GM21515 (cell line): ENCODE data around the gene HAUS3.

Experiments used
- ATAC-seq: cut with Tn5 transposase; IDR thresholded peaks from one replicate; pipeline ENCODE4 v1.9.1; 2021; ENCODE audit not compliant: unreplicated experiment

The HAUS3 gene

DNA sequence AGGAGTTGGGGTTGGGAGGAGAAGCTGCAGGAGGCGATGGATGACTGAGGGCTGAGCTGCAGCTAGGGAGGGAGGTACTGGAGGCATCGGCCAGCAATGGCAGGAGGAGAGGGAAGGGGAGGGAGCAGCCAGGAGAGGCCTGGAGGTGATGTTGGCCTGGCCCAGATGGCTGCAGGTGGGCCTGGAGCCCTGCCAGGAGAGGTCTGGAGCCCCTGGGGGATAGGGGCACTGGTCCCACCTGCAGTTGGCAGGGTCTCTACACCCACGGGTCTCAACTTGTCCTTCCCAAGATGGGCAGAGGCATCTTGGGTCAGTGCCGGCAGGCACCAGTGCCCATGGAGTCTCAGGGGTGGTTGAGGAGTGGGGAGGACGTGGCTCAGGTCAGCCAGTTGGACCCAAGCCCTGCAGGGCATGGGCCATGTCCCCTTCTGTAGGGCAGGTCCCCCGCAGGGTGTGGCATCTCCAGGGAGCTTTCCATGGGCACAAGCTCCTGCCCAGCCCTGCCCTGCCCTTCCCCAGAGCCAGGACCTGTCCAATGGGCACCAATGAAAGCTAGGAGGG lies 22.6 kb upstream of the HAUS3 start:
- ATAC-seq: no peak

- no peak for ATAC-seq
These were observed 22.0 kb upstream of the HAUS3 start for GRCh38 chr4:2263926-2264321.

DNA sequence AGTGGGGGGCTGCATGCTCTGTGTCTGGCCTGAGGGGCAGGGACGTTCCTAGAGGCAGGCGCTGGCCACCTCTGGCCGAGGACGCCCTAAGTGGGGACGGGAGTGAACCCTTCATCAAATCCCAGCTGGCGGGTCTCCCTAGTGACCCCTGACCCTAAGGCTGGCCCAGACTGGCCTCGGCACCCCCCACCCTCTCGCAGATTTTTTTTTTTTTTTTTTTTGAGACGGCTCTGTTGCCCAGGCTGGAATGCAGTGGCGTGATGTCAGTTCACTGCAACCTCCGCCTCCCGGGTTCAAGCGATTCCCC lies 21.0 kb upstream of the HAUS3 start:
- no peak for ATAC-seq

GRCh38 chr4:2262145-2262943 lies 20.4 kb upstream of the HAUS3 start:
- peak; percentile 89 for ATAC-seq

- no peak for ATAC-seq
These were observed 19.9 kb upstream of the HAUS3 start, which contains the start of gene MXD4 for GRCh38 chr4:2261853-2262144. TSS of gene MXD4 (minus strand) at chr4:2262109. CDS start at chr4:2261980, 129 bp downstream.

DNA sequence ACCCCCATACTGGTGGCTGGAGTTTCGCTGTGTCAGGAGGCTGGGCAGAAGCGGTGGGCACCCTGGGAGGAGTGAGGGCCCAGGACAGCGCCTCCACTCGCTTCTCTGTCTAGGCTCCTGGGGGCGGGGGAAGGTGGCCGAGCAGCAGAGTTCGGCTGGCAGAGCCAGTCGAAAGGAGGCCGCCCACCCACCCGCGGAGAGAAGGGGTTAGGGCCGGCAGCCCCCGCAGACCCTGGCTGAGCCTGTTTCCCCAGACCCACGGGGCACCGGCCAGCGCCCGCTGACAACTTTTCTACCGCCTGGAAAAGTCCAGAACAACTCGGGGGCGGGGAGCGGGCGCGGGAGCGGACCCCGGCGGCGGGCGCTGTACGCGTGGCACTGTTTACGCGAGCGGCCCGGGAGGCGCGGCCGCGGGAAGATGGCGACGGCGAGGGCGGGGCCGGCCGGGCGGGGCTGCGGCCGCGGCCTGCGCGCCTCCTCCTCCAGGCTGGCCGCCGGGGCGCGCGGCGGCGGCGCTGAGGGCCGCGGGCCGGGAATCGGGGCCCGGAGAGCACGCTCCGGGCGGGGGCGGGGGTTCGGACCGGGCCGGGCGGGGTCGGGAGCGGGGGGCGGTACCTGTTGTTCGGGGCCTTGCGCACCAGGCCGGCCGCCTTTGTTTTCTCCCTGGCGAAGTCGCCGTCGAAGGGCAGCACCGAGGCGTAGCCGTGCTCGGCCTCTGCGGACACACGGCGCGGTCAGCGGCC lies 19.4 kb upstream of the HAUS3 start:
- no peak for ATAC-seq

DNA sequence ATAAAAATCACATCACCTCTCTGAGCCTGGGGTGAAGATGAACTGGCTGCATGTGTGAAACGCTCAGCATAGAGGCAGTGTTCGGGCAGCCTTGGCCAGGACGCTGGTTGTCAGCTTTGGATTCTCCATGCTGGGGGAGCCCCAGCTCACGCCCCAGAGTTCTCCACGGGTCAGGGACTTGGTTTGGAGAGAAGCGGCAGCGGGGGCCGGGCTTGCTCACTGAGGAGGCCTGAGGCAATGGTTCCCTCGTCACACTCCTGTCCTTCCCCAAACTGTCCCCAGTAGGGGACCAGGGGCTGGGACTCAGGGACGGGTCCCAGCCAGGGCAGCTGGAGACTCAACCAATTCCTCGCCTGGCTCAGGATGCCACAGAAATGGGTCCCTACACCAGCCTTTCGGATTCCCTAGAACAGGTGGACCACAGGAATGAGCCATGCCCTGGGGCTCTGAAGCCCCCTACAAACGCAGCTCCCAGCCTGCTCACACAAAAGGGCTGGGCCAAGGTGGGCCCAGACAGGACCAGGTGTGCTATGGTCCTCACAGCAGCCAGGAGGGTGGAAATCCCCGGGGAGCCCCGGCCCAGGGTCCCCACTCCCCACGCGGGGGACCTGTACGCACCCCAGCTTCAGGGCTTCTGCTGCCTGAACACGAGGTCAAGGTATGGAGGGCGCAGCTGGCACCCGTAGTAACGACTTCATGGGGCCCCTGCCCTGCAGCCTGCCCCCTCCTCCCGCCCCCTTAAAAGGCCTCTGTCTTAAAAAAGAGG lies 18.6 kb upstream of the HAUS3 start:
- no peak for ATAC-seq

- ATAC-seq: no peak
These were observed 17.8 kb upstream of the HAUS3 start for GRCh38 chr4:2259541-2260343.

DNA sequence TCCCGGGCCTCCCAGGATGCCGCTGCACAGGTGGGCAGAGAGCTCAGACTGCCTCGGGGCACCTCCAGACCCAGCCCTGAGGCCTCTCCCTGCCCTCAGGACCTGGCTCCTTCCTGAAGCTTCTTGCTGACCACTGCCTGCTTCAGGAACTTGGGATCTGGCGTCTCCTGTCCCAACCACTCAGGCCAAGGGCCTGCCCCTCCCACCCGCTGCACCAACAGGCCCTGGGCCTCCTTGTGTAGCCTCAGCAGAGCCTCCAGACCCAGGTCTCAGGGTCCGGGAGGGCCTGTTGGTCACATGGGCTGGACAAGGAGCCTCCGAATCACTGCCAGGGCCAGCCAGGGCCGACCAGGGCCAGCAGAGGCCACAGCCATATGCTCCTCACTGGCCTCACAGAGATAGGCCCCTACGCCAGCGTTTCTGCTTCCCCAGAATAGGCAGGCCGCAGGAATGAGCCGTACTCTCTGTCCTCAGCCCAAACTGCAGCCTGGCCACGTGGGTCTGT lies 17.2 kb upstream of the HAUS3 start:
- ATAC-seq: no peak

DNA sequence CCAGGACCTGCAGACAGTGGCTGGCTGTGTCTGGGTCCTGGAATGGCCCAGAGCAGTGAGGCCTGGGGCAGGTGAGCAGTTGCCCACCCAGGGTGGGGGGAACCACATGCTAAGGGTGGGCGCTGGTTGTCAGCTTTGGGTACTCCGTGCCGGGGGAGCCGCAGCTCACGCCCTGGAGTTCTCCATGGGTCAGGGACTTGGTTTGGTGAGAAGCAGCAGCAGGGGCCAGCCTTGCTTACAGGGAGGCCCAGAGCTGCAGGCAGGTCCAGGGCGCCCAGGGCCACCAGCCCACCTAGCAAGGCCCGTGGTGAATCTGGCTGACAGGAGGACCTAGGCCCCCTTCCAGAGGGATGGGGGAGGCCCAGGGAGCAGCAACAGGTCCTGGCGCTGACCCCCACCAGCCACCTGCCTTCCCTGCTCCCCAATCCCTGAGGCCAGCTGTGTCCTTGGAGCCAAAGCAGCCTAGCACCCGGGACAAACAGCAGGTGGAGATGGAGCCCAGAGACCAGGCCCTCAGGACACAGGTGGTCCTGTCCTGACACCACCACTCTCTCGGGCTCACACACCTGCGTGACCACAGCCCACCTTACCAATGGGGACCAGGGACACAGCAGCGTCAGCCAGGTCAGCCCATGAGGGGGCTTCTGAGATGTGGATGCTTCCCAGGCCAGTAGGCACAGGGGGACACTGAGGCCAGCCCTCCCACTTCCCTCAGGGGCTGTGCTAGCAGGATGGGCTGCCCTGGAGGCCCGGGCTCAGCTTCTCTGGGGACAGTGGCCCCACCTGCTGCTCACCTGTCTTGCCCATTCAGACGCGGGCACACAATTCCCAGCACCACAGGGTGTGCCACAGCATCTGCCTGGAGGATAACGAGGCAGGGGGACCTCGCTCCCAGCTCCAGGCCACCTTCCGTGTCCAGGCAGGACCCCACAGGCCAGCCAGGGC lies 16.4 kb upstream of the HAUS3 start:
- no peak for ATAC-seq

- no peak for ATAC-seq
These were observed 15.6 kb upstream of the HAUS3 start for GRCh38 chr4:2257361-2258081.

- ATAC-seq: no peak
These were observed 14.9 kb upstream of the HAUS3 start for GRCh38 chr4:2256781-2257191.

- ATAC-seq: no peak
These were observed 14.3 kb upstream of the HAUS3 start for GRCh38 chr4:2256156-2256731.

DNA sequence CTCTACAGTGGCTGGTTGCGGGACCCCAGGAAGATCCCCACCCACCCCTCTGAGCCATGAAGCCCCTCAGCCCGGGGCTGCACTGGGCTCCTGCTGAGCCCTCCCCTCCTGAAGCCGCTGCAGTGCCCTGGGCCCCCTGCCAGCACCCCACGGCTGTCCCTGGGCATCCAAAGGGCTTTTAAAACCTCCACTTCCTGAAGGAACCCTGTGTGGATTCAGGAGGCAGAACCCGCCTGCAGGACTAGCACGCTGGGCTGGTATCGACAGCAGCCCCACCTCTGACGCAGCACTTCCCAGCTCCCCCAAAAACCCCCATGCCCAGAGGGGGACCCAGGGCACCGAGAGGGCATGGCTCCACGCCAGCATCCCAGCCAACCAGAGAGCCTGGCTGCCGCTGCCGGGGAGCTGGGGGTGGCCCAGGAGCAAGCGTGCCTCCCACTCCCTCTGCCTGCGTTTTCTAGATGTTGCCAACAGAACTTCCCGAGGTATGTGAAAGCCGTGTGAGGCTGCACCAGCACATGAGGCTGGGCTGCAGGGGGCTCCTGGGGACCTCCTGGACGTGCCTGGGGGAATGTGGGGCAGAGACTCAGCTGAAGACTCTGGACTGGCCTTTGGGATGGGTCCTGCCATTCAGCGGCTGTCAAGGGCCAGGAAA lies 13.7 kb upstream of the HAUS3 start:
- ATAC-seq: no peak

DNA sequence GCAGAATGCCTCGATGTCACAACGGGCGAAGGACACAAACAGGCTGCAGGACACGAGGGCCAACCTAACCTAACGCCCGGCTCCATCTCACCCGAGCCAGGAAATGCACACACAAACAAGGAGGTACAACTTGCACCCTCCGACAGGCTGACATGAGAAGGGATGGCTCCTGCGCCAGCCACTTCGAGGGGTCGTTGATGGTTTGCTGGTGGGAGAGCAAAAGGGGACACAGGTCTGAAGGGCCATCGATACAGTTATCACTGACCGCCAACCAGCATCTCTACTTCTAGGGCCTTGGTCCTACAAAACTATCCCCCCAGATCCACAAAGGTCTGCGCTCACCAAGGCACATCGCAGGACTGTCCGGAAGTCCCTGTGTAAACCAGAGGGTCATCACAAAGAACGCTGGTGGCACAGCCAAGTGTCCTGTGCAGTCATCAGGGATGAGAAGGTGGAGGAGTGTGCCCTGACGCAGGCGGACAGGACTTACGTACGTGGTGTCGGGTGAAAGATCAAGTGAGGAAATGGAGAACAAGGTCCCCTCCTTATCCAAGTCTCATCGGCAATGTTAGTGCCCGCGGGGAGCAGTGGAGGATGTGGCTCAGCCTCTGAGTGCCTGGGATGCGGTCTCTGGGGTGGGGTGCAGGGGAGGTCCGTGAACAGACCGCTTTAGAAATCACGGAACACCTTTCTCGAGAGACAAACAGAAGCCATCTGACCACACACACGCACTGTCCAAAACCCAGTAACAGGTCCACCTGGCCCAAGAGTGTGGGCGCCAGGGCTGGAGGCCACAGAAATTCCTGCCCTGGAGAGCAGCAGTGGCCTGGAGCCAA lies 13.0 kb upstream of the HAUS3 start:
- no peak for ATAC-seq

- ATAC-seq: no peak
These were observed 11.5 kb upstream of the HAUS3 start for GRCh38 chr4:2253160-2254084.
